Kasumi-1 (cell line): Measurements from ENCODE around the gene TNNT3.
"Not testable (repeated sequence)": the region's sequence is repeated elsewhere in the genome, so short reads cannot be mapped to it uniquely, and the experiment has no call there.

Experiments used
- DNase-seq, 2 experiments: peaks; one replicate each; lab custom pipeline; 2025; lab: John Stamatoyannopoulos, UW

The TNNT3 gene

GRCh38 chr11:1935156-1936071 lies 15.9 kb downstream of the TNNT3 start:
- no peak for DNase-seq

- DNase-seq, result no peak
Measured at GRCh38 chr11:1936072-1936780, 16.7 kb downstream of the TNNT3 start.

DNA sequence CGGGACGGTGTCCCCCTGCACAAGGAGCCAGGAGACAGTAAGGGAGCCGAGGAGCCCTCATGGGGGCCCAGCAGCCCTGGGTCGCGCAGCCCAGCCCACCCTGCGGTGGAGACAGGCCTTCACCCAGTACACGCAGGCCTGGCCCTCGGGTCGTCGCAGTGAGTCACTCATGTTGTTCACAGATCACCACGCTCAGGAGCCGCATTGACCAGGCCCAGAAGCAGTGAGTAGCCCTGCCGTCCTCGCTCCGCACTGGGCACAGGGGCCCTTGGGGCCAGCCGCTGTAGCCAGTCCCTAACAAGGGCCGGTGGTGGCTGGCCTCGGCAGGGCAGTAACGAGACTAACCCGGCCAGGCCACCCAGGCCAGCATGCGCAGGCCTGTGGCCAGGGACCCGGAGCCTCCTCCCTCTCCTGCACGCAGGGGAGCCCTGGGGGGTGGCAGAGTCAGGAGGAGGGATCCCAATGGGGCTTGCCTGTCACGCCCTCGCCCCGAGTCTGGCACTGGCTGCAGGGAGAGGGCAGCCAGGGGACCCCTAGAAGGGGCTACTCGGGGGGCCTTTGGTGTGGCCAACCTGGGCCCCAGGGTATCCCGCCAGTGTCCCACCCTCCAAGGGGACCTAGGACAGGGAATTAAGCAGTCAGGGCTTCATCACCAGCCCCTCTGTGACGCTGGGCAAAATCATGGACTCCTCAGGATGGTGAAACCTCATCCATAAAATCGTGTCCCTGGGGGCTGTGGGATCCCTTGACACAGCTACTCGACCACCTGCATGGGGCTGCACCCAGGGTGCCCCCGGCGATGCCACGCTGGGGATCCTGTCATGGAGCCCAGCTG lies 17.5 kb downstream of the TNNT3 start:
- no peak for DNase-seq

DNA sequence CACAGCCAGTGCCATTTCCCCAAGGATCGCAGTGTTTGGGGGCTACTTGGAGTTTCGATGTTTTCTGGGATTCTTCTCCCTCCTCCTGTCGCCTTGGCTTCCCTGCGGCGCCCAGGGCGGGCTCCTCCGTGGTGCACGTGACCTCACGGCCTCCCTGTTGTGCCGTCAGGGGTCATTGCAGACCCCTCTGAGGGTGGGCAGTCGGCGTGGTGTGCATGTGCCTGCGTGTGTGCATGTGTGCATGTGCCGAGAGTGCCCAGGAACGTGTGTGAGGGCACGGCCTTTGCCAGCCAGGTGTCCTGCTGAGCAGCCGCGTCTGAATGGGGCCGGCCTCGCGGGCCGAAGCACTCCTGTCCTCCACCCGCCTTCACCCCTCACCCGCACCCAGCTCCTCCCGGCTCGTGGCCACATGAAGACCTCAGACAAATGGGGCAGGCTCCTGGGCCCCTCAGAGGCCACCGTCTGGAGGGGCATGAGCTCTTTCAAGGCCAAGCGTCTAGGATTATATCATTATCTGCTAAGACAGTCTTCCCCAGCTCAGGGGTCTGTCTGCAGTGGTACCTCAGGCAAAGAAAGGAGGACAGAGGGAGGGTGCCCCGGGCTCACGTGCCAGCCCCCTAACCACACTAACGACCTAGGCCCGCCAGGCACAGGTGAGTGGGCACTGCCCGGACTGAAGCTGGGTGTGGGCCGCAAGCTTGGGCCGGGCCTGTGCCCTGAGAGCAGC lies 18.3 kb downstream of the TNNT3 start:
- DNase-seq, result no peak

DNA sequence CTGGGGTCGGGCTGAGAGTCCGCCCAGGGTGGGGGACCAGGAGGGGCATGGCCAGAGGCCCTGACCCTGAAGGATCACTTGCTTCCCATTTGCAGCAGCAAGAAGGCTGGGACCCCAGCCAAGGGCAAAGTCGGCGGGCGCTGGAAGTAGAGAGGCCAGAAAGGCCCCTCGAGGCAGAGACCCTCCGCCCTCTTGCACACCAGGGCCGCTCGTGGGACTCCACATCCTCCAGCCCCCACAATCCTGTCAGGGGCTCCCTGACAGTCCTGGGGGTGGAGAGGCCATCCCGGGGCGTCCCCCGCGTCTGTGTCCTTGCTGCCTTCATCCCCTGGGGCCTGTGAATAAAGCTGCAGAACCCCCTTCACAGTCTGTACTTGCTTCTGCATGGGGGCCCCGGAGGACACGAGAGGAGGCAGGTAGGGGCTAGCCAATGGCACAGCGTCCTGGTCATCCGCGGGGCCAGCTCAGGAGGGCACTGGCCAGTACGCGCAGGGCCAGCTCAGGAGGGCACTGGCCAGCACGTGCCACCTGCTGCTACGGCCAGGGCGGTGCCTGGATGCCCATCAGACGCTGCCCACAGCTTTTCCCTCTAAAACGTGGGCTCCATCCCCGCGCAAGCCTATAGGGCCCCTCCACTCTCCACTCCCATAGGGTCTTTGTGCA lies 19.0 kb downstream of the TNNT3 start:
- no peak for DNase-seq

GRCh38 chr11:1939006-1939625 lies 19.6 kb downstream of the TNNT3 start:
- no peak for DNase-seq

- not testable (repeated sequence) for DNase-seq
Measured at GRCh38 chr11:1939788-1940187, 20.3 kb downstream of the TNNT3 start.

DNA sequence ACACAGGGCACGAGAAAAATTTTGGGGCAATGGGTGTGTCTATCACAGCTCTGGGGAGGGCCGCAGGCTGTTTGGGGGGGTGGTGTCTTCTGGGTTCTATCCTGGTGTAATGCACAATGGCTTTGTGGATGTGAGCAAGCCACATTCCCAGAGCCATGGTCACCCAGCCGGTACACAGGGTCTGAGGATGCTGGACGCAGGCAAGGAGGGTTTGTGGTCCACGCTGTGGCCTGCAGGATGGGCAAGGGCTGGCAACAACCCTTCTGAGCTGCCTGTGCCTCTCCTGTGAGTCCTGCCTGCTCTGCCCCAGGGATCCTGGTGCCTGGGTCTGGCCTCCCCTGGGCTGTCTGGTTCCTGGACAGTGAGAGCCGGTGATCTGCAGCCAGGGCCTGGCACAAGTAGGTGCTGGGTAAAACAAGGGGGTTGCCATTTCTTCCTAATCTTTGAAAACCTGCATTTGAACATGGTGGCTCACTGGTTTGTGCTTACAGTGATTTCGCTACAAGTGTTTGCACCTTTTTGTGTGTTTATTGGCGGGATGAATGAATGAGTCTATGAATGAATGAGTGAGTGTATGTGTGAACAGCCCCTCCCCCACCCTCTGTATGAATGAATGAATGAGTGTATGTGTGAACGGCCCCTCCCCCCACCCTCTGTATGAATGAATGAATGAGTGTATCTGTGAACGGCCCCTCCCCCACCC lies 23.2 kb downstream of the TNNT3 start:
- no peak for DNase-seq

GRCh38 chr11:1943576-1943975 lies 24.1 kb downstream of the TNNT3 start:
- DNase-seq, result no peak

DNA sequence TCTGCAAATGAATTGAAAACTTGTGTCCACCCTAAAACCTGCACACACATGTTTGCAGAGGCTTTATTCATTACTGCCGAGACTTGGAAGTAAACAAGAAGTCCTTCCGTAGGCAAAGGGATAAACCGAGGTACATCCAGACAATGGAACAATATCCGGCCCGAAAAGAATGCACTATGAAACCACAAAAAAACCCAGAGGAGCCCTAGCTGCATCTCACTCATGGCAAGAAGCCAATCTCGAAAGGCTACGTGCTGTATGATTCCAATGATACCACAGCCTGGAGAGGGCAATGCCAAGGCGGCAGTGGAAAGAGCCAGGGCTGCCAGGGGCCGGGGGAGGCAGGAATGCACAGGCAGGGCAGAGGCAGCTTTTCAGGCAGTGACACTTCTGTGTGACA lies 24.5 kb downstream of the TNNT3 start:
- no peak for DNase-seq

GRCh38 chr11:1946812-1947484 lies 27.4 kb downstream of the TNNT3 start, which contains the start of gene MRPL23:
TSS of gene MRPL23 (plus strand) at chr11:1947332. CDS start at chr11:1947363, 31 bp downstream.
- DNase-seq, result no peak

GRCh38 chr11:1947592-1948237 lies 28.2 kb downstream of the TNNT3 start:
- no peak for DNase-seq

GRCh38 chr11:1948389-1948788 lies 28.9 kb downstream of the TNNT3 start:
- no peak for DNase-seq

DNA sequence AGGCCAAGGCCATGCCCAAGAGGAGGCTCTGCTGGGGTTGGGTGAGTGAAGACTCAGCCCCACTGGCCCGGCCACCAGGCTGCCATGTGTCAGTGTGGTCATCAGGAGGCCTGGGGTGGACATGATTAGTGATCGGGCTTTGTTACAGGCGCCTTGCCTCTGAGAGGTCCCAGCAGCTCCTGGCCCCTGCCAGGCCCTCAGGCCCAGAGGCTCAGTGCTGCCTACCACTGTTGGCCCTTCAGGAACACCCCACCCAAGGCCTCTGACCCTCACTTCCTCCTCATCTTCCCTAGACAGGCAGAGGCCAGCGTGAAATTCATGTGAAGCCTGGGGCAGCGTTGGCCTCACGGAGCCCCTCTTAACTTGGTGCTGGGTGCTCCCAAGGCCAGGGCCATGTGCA lies 29.8 kb downstream of the TNNT3 start:
- no peak for DNase-seq

DNA sequence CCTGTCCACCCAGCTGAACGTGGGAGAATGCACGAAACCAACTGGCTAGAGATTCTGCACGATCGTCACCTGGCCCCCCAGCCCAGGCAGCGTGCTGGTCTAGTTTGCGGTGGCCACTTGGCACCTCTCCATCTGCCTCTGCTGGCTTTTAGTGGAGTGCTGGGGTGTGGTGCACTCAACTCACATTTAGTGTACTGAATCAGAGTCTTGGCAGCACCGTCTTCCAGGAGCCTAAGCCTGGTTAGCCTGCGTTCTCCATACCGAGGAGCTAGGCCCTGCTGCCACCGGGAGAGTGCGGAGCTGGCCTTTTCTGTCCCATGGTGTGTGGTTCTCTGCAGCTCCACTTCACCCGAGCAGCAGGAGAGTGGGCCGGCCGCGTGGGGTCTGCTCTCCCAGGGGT lies 30.4 kb downstream of the TNNT3 start:
- no peak for DNase-seq

GRCh38 chr11:1952806-1953482 lies 33.4 kb downstream of the TNNT3 start:
- no peak for DNase-seq

GRCh38 chr11:1953489-1954266 lies 34.2 kb downstream of the TNNT3 start:
- no peak for DNase-seq
